ENCODE measurements around the gene MEX3D.

The MEX3D gene

DNA sequence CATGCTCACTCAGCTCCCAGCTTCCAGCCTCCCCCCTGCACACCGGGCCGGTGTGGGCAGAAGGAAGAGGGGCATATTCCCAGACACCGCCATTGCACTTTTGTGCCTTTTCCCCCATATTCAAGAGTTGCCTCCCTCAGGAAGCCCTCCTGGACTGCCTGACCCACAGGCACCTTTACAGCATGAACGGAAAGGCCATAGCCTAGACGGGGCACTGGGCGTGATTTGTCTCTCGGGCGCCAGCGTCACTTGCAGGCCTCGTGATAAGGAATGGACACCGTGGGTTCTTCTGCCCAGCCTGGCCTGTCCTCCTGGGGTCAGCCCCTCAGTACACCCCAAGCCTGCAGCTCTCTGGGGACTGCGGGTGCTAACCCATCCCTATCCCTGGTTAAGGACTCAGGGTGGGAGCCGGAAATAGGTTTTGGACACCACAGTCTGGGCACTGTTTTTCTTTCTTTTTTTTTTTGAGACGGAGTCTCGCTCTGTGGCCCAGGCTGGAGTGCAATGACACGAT, 38.1 kb upstream of the MEX3D start:
- peak; percentile 21; the same call in 1 of the 2 replicates for TF ChIP-seq CTCF (conservative IDR thresholded peaks at IDR 0.05; ENCODE audit: low read depth)
- POLR2A ChIA-PET (ENCODE audit: low non-redundant PET), result interaction anchor here (0.5 to 1.6 kb wide), 4 partner anchors 9 to 908 kb away, joined by 3 to 5 read pairs (median 4); no protein-coding TSS in a partner anchor
- CTCF ChIA-PET, result interaction anchor here (0.7 to 2.7 kb wide), 5 partner anchors 15 to 66 kb away, joined by 3 to 16 read pairs (median 5); no protein-coding TSS in a partner anchor
- DNase-seq (ENCODE audit: low spot score), result no peak
- peak overlapping the region; percentile 94 for H3K27ac ChIP-seq

DNA sequence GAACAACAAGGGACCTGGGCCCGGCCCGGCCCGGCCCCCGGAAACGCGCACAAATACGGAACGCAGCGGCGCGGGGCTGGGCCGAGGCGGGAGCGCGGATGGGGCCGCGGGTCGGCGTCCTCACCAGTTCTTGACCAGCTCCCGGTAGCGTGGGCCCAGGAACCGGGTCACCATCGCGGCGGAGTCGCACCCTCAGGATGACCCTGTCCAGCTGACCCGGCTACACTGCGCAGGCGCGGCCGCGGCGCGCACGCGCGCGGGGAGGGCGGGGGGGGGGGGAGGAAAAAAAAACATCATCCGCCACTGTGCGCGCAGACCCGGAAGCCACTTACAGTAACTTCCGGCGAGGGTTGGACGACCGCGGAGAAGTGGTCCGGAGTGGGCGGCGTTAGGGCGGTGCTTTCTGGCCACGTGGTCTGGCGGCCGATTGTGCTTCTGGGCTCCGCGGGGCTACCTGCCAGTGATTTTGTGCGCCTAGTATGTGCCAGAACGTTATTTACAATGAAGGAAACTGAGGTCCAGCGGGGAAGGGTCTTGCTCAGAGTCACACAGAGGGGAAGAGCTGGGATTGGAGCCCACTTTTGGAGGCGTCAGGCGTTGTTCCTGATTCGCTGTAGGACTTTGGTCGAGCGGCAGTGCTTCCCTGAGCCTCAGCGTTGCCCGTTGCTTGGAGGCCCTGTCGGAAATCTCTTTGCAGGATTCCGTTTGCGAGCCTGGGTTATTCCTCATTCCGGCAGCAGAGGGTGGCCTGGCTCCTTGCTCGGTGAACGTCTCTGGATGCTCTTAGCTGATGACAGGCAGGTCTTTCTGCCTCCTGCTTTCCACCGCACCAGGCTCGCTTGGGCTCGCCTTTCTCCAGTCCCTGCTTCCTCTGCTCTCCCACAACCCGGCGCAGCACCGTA, 37.4 kb upstream of the MEX3D start, which contains the start of gene UQCR11:
Gene UQCR11, minus strand, starts transcription at position 227 of the 902 bp plus-strand sequence. Its CDS starts 53 bp downstream, at position 174.
- ChIA-PET CTCF (interaction anchor here (0.9 to 2.7 kb wide), 4 partner anchors 46 to 67 kb away, joined by 3 to 16 read pairs (median 5); no protein-coding TSS in a partner anchor), POLR2A (ENCODE audit: low non-redundant PET) (interaction anchor here (0.5 to 1.6 kb wide), 3 partner anchors 38 to 907 kb away, joined by 4 to 5 read pairs (median 4); no protein-coding TSS in a partner anchor)
- peak within 1 kb of the TSS; percentile 94 for H3K27ac ChIP-seq
- DNase-seq (ENCODE audit: low spot score), result peak; percentile 99
- peak; percentile 70 for TF ChIP-seq CTCF (conservative IDR thresholded peaks at IDR 0.05; ENCODE audit: low read depth)

GRCh38 chr19:1602091-1602707, 34.1 kb upstream of the MEX3D start:
- CTCF ChIA-PET, result interaction anchor here (0.7 kb wide), 2 partner anchors 89 to 296 kb away, joined by 3 read pairs; no protein-coding TSS in a partner anchor
- peak overlapping the region; percentile 94 for H3K27ac ChIP-seq
- no peak for TF ChIP-seq CTCF (conservative IDR thresholded peaks at IDR 0.05; ENCODE audit: low read depth)

GRCh38 chr19:1601613-1602064, 33.5 kb upstream of the MEX3D start:
- ChIA-PET CTCF (interaction anchor here (0.7 kb wide), 2 partner anchors 90 to 296 kb away, joined by 3 read pairs; no protein-coding TSS in a partner anchor), POLR2A (ENCODE audit: low non-redundant PET) (interaction anchor here (0.6 kb wide), 1 partner anchor 238 kb away, joined by 7 read pairs; no protein-coding TSS in a partner anchor)
- no peak for DNase-seq (ENCODE audit: low spot score)

More at GRCh38 chr19:1602091-1602707, 34.1 kb upstream of the MEX3D start:
- no peak for DNase-seq (ENCODE audit: low spot score)
- POLR2A ChIA-PET (ENCODE audit: low non-redundant PET), result interaction anchor here (0.6 kb wide), 1 partner anchor 237 kb away, joined by 7 read pairs; no protein-coding TSS in a partner anchor

GRCh38 chr19:1599460-1599846, 31.3 kb upstream of the MEX3D start:
- DNase-seq (ENCODE audit: low spot score), result no peak
- no peak for TF ChIP-seq CTCF (conservative IDR thresholded peaks at IDR 0.05; ENCODE audit: low read depth)
- ChIA-PET POLR2A (ENCODE audit: low non-redundant PET) (no interaction called here), CTCF (interaction anchor here (0.6 kb wide), 1 partner anchor 183 kb away, joined by 3 read pairs; no protein-coding TSS in a partner anchor)
- H3K27ac ChIP-seq, result peak overlapping the region; percentile 94; the same call in 1 of the 2 replicates

More at GRCh38 chr19:1601613-1602064, 33.5 kb upstream of the MEX3D start:
- no peak; the same call in 1 of the 2 replicates for TF ChIP-seq CTCF (conservative IDR thresholded peaks at IDR 0.05; ENCODE audit: low read depth)
- peak overlapping the region; percentile 94; the same call in 1 of the 2 replicates for H3K27ac ChIP-seq

All from RWPE1 (cell line).